NCI-H2171 treated with DMSO at 0.1 percent for 48 hours (cell line): ENCODE data around the gene VSTM4.

Experiments
- DNase-seq: peaks from one replicate; lab custom pipeline; 2025; lab: John Stamatoyannopoulos, UW

The VSTM4 gene

DNA sequence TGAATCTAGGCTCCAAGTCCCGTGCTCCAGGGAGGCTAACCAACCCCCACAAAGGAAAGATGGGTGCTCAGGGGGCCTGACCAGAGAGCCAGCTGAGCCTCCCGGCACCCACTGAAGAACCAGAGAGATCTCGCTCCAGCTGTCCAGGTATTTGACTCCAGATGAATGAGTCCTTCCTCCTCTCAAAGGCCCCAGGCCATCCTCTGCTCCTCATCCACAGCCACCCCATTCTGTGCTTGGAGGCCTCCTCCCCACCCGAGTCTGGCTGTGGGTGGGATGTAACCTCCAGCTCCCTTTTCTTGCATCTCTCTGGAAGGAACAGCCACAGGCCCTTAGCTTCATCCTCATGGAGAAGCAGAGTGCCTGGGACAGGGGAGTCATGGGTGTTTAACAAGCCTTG lies 44.6 kb downstream of the VSTM4 start:
- no peak for DNase-seq

DNA sequence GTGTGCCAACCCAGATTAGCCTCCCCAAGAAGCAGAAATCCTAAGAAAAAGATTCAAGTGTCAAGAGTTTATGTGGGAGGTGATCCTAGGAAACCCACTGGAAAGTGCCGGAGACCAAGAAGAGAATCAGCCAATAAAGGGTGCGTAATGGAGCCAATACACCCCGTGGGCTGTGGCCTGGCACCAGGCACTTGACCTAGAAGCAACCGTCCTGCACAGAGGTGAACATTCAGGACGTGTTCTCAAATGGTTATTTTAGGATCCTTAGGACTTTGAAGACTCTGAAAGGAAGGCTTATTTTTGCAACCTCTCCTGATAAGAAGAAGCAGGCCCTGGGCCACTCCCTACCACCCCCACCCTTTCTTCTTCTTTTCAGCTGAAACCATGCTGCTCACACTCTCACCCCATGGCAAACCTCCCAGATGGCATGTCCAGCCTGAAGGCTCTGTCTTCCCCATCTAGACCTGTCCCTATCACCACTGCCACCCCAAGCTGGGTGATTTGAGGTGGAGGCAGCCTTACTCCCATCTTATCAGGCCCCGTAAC lies 46.6 kb downstream of the VSTM4 start:
- no peak for DNase-seq

DNA sequence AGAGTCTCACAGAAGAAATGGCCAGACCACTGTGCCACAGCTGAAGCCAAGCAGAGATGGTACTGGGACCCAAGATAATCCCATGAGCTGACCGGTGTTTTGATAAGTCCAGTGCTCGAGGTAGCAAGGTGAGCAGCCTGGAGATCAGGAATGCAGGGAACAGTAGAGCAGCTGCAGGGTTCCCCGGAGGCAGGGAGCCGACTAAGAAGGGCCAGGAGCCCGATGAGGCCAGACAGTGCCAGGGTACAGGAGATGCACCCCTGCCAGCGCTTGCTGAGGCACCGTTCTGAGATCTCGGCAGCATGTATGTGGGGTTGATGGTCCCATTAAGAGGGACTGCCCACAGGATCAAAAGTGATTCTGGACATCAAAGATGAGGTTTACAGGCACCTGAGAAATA lies 47.1 kb downstream of the VSTM4 start:
- no peak for DNase-seq

DNA sequence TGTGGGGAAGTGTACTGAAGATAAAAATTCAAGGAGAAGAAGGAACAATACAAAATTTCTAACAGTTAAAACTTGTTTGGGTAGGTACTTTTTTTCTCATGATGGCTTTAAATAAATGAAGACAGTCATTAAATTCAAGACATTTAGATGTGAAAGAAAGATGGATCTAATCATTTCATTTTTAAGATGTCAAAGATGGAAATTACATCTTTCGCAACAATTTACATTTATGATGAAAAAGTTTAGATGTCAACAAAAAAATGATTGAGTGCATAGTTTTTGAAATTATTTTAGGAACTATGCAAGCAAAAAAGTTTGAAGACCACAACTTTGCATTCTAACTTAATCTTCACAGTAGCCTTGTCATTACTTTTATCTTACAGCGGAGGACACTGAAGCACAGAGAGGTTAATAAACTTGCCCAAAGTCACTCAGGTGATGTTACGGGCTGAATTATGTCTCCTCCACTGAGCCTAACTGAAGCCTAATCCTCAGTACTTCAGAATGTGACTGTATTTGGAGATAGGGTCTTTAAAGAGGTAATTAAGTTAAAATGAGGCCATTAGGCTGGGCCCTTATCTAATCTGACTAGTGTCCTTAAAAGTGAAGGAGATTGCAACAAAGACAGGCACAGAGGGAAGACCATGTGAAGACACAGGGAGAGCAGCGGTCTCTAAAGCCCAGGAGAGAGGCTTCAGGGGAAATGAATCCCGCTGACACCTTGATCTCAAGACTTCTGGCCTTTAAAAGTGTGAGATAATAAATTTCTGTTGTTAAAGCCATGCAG lies 48.2 kb downstream of the VSTM4 start:
- DNase-seq: no peak

DNA sequence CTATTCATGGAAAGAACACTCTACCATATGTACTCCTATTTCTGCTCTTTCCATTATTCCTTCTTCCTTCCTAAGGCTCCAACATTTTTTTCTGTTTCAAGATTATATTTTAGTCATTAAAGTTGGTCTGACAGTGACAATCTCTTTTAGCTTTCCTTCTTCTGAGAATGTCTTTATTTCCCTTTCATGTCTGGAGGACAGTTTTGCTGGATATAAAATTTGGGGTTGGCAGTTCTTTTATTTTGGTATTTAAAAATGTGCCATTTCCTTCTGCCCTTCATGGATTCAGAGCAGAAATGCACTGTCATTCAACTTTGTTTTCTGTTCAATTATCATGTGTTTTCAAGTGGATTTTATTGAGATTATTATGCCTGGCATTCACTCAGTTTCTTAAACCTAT lies 53.1 kb downstream of the VSTM4 start:
- DNase-seq: no peak

DNA sequence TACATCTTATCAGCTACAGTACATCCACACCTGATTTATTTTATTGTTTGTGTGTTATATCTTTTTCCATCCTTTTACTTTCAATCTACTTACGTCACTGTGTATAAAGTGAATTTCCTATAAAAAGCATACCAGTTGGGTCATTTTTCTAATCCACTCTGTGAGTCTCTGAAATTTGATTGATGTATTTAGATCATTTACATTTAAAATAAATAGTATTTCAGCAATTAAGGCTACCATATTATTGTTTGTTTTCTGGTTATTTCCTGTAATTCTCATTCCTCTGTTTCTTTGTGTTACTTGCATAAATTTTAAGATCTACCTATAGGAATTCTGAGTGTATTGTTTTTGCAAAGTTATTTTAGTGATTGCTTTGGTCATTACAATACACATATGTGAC lies 53.7 kb downstream of the VSTM4 start:
- DNase-seq: no peak

DNA sequence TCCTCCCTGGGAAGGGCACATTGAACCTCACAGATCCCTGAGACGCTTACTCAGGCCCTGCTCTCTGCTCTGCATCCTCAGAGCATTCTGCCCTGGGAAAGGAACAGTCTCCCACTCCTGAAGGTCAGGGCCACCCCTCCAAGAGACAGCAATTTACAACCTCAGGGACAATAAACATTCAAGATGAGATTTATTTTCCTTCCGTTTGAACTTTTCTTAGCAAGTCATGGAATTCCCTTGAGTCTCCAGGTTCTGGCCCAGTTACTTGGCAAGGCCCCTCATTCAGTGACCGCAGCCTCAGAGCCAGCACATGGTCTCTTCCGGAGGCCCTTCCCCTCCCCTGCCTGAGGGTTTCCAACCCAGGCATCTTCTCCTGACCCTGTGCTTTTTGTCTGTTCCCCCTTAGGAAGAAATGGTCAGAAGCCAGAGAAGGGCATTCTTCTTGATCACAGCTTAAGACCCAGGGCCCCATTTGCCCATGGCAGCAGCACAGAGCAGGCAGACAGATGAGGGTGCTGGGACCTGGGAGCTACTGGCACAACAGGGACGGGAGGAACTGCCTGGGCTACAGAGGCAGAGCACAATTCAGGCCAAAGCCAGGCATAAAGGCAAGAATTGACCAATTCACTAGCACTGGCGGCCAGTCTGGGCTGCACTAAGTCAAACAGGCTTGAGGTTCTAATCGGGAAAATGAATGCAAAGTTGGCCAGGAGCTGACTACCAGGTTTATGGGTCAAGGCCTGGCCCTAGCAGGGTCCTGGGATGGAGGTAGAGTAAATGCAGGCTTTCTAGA lies 56.7 kb downstream of the VSTM4 start:
- DNase-seq: no peak

DNA sequence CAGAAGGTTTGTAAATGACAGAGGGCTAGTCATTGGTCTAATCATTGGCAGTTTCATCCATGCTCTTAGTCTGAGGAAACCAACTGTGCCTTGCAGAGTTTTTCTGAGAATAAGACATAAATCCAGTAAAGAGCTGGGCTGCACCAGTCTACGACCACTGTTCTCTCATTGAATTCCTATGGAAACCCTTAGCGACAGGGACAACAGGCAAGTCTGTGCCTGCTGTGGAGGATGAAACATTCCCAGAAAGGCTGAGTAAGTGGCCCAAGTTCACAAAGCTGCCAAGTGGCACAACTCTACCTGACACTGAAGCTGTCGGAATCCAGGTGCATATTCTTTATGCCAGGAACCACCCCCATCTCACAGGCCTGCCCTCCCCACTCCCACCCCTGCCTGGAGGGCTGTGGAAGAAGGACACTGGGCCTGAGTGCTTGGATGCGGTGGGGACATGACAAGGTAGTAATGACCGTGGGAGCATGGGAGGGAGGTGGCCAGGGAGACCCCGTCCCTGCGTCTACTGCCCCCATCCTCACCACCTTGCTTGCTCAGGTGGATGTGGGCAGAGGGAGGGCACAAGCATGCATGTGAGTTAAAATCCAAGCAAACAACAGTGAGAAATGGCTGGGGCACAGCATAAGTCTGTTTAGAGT lies 58.0 kb downstream of the VSTM4 start:
- no peak for DNase-seq

DNA sequence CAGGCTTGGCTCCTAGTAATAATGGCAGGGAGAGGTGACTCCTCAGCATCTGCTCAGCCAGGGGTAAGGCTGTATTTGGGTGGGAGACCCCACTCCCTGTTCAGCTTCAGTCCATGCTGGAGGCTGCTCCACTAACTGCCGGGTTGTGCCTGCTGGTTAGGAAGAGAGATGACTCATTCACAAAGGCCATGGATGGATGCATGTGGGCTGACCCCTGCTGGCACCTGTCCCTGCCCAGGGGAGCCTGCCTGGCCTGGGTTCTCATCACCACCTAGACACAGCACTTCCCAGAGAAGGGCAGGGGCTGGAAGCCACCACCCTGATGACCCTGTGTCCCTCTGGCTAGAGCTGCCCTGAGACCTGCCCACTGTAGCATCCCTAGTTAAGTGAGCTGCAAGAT lies 59.0 kb downstream of the VSTM4 start:
- no peak for DNase-seq

DNA sequence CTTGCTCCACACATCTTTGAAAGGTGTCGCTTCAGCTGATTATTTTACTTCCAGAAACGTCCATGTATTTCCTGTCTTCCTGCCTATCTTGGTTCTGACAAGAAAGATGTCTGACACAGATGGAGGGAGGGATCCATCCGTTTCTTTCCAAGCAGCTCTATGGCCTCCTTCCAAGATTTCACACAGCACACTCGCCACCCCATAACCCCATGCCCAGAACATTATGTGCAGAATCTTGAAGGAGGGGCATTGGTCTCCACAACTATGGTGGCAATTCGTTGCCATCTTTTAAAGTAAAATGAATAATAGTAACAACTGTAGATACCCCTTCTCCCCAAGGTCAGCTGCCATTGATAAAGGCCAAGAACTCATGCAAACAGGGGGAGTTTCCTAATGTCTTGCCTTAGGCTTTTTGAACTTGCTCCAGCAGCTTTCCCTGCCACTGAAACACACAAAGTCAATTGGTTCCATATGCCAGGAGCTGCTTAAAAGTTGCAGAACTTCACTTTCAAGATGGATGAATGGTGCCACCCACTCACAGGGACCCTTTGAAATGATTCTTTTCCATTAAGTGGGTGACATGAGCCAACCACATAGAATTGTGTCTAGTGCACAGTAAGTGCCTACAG lies 60.0 kb downstream of the VSTM4 start:
- no peak for DNase-seq

DNA sequence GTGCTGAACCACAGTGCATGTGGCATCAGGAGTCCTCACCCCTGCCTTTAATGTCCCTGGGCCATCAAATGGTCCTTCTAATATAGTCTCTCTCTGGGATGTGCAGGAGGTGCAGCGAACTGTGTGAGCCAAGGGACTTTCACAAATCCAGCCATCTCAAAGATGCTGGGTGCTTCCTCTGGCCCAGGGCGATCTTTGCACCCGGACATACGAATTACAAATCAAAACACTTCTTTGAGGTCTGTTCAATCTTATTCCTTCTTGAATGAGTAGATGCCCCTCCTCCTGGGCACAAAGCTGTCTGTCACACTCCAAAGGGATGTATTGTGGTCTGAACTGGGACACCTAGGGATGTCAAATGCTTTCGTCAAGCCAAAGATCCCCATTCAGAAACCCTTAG lies 60.6 kb downstream of the VSTM4 start:
- no peak for DNase-seq

DNA sequence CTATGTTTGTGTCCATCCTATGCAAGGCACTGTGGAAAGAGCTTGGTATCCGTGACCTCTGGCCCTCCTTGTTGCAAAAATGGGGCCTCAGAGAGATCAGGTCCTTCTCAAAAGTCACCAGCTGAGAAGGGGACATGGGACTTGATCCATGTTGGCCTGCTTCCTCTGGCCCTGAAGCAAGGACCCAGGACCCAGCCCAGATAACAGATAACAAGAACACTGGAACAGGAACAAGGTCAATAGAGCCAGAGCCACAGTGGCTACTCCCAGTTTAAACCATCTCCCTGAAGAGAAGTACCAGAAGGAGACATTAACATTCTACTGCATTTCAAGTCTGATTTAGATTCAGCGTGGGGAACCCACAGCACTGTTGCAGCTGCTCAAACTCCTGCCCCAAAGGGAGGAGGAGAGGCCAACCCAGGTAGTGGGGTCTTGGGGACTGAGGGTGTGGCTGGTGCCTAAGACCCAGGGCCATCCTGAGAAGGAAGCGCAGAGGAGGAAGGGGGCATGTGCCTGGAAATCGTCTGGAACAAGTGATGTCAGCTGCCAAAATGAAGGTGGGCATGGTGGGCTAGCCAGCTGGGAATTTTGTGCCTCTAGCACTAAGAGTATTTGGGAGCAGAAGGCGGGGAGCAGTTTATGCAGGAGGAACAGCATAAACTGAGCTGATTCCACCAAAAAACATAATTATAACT lies 61.2 kb downstream of the VSTM4 start:
- no peak for DNase-seq

DNA sequence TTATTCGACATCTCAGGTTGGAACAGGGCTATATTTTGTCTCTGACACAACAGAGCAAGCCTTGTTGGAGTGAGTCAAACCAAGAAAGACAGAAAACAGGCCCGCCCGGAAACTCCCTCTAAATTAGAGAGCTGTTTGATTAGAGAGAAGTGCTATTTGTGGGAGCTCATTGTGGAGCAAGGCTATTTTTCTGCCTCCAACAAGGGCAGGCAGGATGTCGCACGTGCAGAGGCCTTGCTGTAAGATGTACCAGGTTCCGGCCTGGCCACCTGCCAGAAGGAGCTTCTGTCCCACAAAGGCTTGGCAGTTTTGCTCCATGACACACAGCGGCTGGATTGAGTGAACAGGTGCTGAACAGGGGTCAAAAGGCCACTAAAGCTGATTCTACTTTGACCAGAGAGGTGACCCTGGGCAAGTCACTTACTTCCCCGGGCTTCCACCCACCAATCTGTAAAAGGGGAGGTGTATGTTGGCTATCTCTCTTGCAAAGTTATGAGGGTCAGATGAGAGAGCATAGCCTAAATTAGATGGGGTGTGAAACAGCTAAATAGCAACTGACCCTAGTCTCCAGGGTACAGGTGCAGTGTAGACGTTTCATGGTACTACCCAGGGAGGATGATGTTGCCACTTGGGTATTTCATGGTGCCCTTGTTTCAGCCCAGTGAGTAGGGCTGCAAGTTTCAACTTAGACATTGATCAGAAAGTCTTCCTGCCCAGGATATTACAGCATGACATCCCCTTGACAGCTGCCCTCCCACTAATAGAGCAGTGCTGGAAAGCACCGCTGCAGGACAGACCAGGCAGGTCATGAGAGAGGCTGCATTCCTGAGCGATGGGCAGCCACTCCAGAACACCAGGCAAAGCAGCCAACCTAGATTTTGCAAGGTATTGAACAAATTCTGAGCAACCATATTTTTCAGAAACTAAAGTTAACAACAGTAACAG lies 62.0 kb downstream of the VSTM4 start:
- DNase-seq: no peak

DNA sequence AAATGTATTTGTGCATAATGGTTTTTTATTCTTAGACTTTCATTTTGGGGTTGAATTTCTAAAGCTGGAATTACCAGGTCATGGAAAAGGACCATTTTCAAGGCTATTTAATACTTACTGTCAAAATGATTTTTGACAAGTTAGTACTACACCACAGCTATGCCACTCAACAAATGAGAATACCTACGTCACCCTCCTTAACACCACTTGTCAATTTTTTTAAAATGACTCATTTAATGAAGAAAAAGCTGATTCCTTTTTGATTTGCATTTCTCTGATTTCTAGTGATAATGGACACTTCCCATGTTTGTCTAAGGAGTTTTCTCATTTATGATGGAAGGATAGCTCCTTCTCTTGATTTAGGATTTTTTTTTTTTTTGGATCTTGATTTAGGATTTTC lies 63.3 kb downstream of the VSTM4 start:
- DNase-seq: no peak

DNA sequence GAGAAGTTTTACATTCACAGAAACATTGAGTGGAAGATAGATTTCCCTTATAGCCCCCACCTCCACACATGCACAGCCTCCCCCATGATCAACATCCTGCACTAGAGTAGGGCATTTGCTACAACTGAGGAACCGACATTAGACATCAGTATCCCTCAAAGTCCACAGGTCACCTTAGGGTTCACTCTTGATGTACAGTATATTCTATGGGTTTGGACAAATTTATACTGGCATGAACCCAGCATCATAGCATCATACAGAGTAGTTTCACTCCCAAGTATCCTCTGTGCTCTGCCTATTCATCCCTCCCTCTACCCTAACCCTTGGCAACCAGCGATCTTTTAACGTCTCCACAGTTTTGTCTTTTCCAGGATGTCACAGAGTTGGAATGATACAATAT lies 64.4 kb downstream of the VSTM4 start:
- no peak for DNase-seq

DNA sequence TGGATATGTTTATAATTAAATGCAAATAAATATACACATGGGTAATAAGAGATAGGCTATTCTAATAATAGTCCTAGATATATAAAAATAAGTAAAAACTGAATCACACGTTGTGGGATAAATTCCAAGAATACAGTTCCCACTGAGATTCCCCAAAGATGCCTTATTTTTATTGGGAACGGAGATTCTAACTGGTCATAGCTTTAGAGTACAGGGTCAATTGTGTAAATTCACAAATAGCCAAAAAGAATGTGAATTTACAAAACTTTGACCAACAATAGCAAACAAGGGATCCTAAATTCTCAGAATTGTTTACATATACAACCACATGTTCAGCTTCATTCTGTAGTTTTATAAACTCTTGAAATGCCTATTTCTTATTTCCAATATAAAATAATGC lies 65.0 kb downstream of the VSTM4 start:
- DNase-seq: no peak

DNA sequence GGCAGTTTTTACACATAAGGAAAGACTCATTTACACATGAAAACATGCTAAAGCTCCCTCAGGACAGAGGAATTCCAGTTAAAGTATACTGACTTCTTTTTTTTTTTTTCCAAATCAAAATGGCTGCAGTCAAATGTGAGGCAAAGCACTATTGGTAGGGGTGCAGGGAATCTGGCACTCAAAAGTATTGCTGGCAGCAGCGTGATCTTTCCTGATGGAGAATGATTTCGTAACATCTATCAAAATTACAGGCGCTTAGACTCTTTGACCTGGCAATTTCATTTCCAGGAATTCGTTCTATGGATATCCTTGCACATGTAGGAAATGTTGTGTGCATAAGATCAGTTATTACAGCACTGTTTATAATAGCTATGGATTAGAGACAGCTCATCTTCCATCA lies 65.7 kb downstream of the VSTM4 start:
- DNase-seq: no peak

DNA sequence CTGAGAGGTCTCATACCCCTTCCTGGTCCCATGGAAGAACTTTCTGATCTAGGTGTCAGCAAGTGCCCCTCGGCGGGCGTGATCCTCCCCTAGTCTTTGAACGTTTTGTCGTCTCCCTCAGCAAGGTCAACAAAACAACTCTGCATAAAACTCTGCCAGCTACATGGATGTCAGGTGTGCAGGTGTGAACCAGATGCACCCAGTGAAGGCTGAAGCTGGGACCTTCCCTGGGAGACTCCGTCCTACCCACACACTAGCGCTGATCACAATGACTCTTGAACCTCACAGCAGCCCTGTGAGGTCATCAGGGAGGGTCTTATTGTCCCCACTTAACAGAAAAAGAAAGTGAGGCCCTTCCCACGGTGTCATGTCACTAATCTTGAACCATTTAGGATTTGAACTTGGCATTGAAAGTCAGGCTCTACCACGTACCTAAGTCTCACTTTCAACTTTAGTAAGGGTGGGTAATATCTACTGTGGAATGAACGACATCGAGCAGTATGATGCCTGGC lies 68.1 kb downstream of the VSTM4 start:
- no peak for DNase-seq

DNA sequence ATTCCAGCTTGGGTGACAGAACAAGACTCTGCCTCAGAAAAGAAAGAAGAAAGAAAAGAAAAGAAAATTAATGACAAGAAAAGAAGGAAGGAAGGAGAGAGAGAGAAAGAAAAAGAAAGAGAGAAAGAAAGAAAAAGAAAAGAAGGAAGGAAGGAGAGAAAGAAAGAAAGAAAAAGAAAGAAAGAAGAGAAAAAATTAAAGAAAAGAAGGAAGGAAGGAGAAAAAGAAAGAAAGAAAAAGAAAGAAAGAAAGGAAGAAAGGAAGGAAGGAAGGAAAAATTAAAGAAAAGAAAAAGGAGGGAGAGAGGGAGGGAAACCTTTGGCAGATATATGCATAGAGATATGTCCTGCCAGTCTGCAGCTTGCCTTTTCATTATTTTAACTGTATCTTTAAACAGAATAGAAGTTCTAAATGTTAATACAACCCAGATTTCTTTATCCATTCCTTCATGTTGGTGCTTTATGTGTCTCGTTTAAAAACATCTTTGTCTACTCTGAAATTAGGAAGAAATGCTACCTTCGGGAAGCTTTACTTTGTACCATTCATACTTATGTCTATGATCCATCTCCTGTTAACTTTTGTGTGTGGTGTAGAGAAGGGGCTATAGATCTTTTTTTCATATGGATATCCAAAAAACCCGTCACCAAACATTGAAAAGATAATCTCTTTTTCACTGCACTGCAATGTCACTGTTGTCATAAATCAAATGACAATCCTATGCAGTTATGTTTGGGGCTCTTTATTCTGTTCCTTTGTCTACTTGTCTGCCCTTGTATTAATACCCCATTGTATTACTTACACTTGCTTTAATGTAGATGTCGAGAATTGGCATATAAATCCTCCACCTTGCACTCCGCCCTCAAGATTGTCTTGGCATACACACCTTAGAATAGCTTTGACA lies 70.8 kb downstream of the VSTM4 start:
- DNase-seq: no peak
